Ovary (tissue), 3 donors: ENCODE measurements around the gene CERK.

Experiments used
- POLR2A ChIP-seq: fragments of 450-650 bp; IDR thresholded peaks from one replicate; pipeline ENCODE4 v1.6.1; 2017; ENCODE audit warnings: antibody characterized with exemption, mild to moderate bottlenecking, moderate library complexity
- TF ChIP-seq, protein P1 (sequence below), 3 donors: fragments of 450-650 bp in 2 of 3; fragments of 200-600 bp in 1 of 3; IDR thresholded peaks; one replicate each; pipeline versions ENCODE4 v1.5.1 to v1.8.0; 2016 to 2022; ENCODE audit warnings: antibody characterized with exemption in 3 of 3, mild to moderate bottlenecking in 1 of 3
- donor health status: DM: no; HTN: no; CAD: no.

DNA sequence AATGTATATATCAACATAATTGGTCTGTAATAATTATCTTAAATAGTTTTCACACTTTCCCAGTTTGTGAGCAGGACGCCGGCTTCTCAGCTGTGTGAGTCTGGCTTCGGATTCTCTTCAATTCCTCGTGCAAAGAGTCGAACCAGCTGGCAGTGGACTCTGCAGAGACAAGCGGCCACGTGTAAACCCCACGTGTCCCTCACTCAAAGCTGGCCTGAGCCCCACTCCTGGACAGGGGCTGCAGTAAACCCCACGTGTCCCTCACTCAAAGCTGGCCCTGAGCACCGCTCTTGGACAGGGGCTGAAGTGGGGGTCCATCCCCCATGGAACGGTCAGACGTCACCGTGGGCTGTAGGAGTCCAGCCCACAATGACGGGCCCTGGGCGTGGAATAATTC, 51.0 kb downstream of the CERK start:
- TF ChIP-seq, protein P1, sequence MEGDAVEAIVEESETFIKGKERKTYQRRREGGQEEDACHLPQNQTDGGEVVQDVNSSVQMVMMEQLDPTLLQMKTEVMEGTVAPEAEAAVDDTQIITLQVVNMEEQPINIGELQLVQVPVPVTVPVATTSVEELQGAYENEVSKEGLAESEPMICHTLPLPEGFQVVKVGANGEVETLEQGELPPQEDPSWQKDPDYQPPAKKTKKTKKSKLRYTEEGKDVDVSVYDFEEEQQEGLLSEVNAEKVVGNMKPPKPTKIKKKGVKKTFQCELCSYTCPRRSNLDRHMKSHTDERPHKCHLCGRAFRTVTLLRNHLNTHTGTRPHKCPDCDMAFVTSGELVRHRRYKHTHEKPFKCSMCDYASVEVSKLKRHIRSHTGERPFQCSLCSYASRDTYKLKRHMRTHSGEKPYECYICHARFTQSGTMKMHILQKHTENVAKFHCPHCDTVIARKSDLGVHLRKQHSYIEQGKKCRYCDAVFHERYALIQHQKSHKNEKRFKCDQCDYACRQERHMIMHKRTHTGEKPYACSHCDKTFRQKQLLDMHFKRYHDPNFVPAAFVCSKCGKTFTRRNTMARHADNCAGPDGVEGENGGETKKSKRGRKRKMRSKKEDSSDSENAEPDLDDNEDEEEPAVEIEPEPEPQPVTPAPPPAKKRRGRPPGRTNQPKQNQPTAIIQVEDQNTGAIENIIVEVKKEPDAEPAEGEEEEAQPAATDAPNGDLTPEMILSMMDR (IDR thresholded peaks at IDR 0.05): no peak
- no peak for TF ChIP-seq POLR2A
